Measurements from ENCODE around the gene SRCIN1.

DNA sequence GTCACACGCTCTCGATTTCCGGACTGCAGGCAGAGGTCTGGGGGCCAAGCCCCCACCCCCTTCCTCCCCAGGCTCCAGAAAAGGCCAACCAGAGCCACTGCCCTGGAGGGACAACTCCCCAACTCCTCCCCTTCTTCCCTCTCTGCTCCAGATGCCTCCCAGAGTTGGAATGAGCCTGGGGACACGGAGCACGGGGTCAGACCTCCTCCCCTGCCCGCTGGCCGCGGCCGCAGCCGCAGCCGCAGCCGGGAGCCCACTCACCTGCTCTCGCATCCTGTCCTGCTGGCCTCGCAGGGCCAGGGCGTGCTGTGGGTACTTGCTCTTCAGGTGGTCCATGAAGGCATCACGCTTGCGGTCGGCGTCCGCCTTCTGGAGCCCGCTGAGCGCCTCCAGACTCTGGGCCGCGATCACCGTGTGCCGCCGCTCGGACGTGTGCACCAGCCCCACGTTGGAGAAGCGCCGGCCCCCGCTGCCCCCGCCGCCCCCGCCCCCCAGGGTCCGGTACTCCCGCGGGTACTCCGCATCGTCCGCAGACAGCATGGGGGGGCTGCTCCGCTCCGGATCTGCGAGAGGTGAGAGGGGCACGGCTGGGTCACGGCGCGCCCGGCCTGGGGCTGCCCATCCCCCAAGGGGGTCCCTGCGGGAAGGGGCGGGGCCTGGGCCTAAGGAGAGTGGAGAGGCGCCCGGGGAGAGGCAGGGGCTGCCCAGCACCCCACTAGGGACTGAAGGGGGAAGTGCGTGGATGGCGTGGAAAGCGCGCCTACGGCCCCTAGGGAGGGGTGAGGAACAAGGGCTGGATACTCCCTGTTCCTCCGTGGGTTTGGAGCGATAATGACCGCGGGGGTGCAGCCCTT lies 27.3 kb downstream of the SRCIN1 start:
- TF ChIP-seq, protein P1, sequence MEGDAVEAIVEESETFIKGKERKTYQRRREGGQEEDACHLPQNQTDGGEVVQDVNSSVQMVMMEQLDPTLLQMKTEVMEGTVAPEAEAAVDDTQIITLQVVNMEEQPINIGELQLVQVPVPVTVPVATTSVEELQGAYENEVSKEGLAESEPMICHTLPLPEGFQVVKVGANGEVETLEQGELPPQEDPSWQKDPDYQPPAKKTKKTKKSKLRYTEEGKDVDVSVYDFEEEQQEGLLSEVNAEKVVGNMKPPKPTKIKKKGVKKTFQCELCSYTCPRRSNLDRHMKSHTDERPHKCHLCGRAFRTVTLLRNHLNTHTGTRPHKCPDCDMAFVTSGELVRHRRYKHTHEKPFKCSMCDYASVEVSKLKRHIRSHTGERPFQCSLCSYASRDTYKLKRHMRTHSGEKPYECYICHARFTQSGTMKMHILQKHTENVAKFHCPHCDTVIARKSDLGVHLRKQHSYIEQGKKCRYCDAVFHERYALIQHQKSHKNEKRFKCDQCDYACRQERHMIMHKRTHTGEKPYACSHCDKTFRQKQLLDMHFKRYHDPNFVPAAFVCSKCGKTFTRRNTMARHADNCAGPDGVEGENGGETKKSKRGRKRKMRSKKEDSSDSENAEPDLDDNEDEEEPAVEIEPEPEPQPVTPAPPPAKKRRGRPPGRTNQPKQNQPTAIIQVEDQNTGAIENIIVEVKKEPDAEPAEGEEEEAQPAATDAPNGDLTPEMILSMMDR (conservative IDR thresholded peaks at IDR 0.05 in 1 of 2, IDR thresholded peaks at IDR 0.05 in 1 of 2; ENCODE audit: extremely low read depth in 1 of 2, insufficient read depth in 1 of 2, low read depth in 1 of 2, low read length in 2 of 2), result no peak
- TF ChIP-seq EZH2 (IDR thresholded peaks at IDR 0.05; ENCODE audit: borderline replicate concordance, low read length), result no peak

Data from mammary epithelial cell (primary cell).